Lung (tissue), 12 donors: ENCODE results near the gene HAPLN2. TPM values are rescaled to one million over a fixed set of nuclear protein-coding genes. Genes with fewer than 3 reads are reported as not detected.

Source experiments
- ATAC-seq: fragments of 200-7000 bp; cut with Tn5 transposase; one replicate; pipeline ENCODE4 v1.9.1; 2020; ENCODE audit warnings: moderate number of reproducible peaks; ENCODE audit not compliant: insufficient read depth, low FRiP score
- DNase-seq, 3 donors: peaks; one replicate each; pipeline ENCODE4 v3.0.0-alpha.2; 2013 to 2017
- H3K27ac ChIP-seq, 2 donors: one replicate each; pipeline ENCODE4 v1.5.1; 2013; ENCODE audit warnings: mild to moderate bottlenecking in 2 of 2, moderate library complexity in 2 of 2, control low read depth in 1 of 2, inconsistent platforms in 1 of 2, low read depth in 1 of 2, low read length in 1 of 2
- H3K27me3 ChIP-seq, 3 donors: one replicate each; pipeline ENCODE4 v1.5.1; 2013; ENCODE audit warnings: low read length in 2 of 3; ENCODE audit not compliant: control insufficient read depth in 3 of 3, insufficient read depth in 3 of 3
- H3K36me3 ChIP-seq, 4 donors: one replicate each; pipeline ENCODE4 v1.5.1; 2013; ENCODE audit warnings: low read length in 4 of 4, mild to moderate bottlenecking in 1 of 4, moderate library complexity in 1 of 4; ENCODE audit not compliant: control insufficient read depth in 4 of 4, insufficient read depth in 4 of 4
- H3K4me1 ChIP-seq, 5 donors: one replicate each; pipeline ENCODE4 v1.5.1; 2013; ENCODE audit warnings: low read length in 5 of 5, mild to moderate bottlenecking in 2 of 5, moderate library complexity in 1 of 5; ENCODE audit not compliant: control insufficient read depth in 5 of 5, insufficient read depth in 5 of 5
- H3K4me3 ChIP-seq: one replicate; pipeline ENCODE4 v1.5.1; 2013; ENCODE audit warnings: mild to moderate bottlenecking, control low read depth, moderate library complexity
- H3K9ac ChIP-seq, 2 donors: one replicate each; pipeline ENCODE4 v1.5.1; 2013; ENCODE audit warnings: low read length in 2 of 2, control low read depth in 1 of 2; ENCODE audit not compliant: insufficient read depth in 1 of 2
- H3K9me3 ChIP-seq, 4 donors: one replicate each; pipeline ENCODE4 v1.5.1; 2013; ENCODE audit warnings: low read length in 3 of 4, mild to moderate bottlenecking in 1 of 4, moderate library complexity in 1 of 4; ENCODE audit not compliant: control insufficient read depth in 4 of 4, insufficient read depth in 3 of 4
- CTCF ChIP-seq: IDR thresholded peaks from 2 replicates; pipeline ENCODE4 v1.5.1; 2012; ENCODE audit warnings: mild to moderate bottlenecking; ENCODE audit errors: control extremely low read depth, extremely low read depth
- WGBS, 2 donors: extraction: QIAGEN DNeasy Blood & Tissue Kit; methylation state at CpG; one replicate each; pipeline ENCODE4 v1.1.7; 2013; 5-methylcytosine and 5-hydroxymethylcytosine counted together
- polyA plus RNA-seq, 2 donors: library from polyadenylated mRNA; stranded (reverse); fragments of 200-250 nt; gene quantifications; one replicate each; pipeline ENCODE4 v1.2.1, GENCODE V29; 2013
- total RNA-seq, 2 donors: library from RNA; depleted of rRNA in 1 of 2; stranded (reverse); fragments of >200 nt in 1 of 2; gene quantifications; one replicate each; pipeline ENCODE4 v1.2.1, GENCODE V29; 2014 to 2021
- donor health status: control.
- donor health status: control.
- donor health status: Bipolar disorder and iron deficiency.
- donor health status: healthy.
- donor health status: DM: yes; HTN: yes; CAD: no.

The HAPLN2 gene
- total and polyA plus RNA-seq, 4 donors = 0.18 to 0.31 (median 0.24) TPM; not detected in 1

GRCh38 chr1:156622581-156623297, 3.5 kb downstream of the HAPLN2 start:
- Histone ChIP-seq H3K9ac (no peak overlapping the region), H3K27ac (no peak overlapping the region), H3K27me3 (peaks cover 5 to 72% (median 44%) of the 10 kb centered on the region in 3 donors), H3K4me3 (no peak overlapping the region), H3K36me3 (no peaks in the 10 kb centered on the region), H3K9me3 (peaks cover 0 to 5% (median 0%) of the 10 kb centered on the region in 4 donors), H3K4me1 (peaks cover 0 to 18% (median 3%) of the 10 kb centered on the region in 5 donors)
- DNase-seq = no peak
- TF ChIP-seq CTCF = no peak
- WGBS, 2 donors = 80 to 82% methylated on average over 6 of the region's 6 CpGs
- no peak for ATAC-seq

DNA sequence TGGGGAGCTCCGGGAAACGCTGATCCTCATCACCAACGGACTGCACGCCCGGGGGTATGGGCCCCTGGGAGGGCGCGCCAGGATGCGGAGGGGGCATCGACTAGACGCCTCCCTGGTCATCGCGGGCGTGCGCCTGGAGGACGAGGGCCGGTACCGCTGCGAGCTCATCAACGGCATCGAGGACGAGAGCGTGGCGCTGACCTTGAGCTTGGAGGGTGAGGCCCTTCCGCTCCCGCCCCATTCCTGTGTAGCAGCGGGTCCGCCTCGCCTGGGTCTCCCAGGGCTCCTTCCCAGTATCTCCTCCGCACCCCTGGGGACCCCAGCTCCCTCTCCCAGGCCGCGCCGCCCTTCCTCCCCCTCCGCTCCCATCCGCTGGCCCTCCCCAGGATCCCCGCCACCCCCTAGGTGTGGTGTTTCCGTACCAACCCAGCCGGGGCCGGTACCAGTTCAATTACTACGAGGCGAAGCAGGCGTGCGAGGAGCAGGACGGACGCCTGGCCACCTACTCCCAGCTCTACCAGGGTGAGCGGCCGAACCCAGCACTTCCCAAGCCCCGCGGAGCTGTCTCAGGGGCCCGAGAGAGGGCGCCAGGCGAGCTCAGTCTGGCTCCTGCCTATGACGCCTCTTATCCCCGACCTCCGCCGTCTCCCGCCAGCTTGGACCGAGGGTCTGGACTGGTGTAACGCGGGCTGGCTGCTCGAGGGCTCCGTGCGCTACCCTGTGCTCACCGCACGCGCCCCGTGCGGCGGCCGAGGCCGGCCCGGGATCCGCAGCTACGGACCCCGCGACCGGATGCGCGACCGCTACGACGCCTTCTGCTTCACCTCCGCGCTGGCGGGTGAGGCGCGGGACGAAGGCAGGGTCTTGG, 5.0 kb downstream of the HAPLN2 start:
- no peak for ATAC-seq
- H3K4me3 ChIP-seq = no peak overlapping the region
- H3K27ac ChIP-seq = peak overlapping the region in 1 of 2 donors; percentile 28
- DNase-seq = peak; percentile 51 to 65 (median 51)
- TF ChIP-seq CTCF = no peak
- no peak overlapping the region for H3K9ac ChIP-seq
- WGBS, 2 donors = 1 to 2% methylated on average over 78 to 87 of the region's 87 CpGs
- peaks cover 0 to 18% (median 3%) of the 10 kb centered on the region in 5 donors for H3K4me1 ChIP-seq
- peaks cover 0 to 5% (median 0%) of the 10 kb centered on the region in 4 donors for H3K9me3 ChIP-seq
- no peaks in the 10 kb centered on the region for H3K36me3 ChIP-seq
- H3K27me3 ChIP-seq = peaks cover 5 to 64% (median 44%) of the 10 kb centered on the region in 3 donors

DNA sequence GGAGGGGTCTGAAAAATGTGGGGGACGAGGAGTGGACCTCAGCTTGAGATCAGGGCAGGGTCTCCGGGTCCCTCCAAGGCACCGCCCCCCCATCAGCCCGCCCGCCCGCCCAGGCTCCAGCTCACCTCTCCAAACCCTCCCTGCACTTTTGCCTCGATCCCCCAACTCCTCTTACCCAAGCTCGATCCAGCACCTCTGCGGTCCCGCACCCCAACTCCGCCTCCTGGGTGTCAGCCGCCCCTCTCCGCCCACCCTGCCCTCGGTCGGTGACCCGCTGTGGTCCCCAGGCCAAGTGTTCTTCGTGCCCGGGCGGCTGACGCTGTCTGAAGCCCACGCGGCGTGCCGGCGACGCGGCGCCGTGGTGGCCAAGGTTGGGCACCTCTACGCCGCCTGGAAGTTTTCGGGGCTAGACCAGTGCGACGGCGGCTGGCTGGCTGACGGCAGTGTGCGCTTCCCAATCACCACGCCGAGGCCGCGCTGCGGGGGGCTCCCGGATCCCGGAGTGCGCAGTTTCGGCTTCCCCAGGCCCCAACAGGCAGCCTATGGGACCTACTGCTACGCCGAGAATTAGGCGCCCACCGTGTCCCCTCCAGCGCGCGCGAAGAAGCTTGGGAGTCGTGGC, 5.7 kb downstream of the HAPLN2 start:
- no peaks in the 10 kb centered on the region for H3K36me3 ChIP-seq
- 3 to 4% methylated on average over 47 to 54 of the region's 55 CpGs for WGBS, 2 donors
- no peak overlapping the region for H3K9ac ChIP-seq
- DNase-seq (no peak), ATAC-seq (no peak)
- H3K4me1 ChIP-seq = peaks cover 0 to 18% (median 3%) of the 10 kb centered on the region in 5 donors
- H3K27ac ChIP-seq = no peak overlapping the region
- peaks cover 0 to 5% (median 0%) of the 10 kb centered on the region in 4 donors for H3K9me3 ChIP-seq
- H3K27me3 ChIP-seq = peaks cover 5 to 59% (median 41%) of the 10 kb centered on the region in 3 donors
- peak overlapping the region; percentile 34 for H3K4me3 ChIP-seq
- no peak for TF ChIP-seq CTCF
